ENCODE measurements around the gene TCOF1.

The TCOF1 gene

GRCh38 chr5:150357326-150358260 is at the start of gene TCOF1:
Gene TCOF1, plus strand, starts transcription at chr5:150357697. Its CDS starts 50 bp downstream, at chr5:150357747.
- peak; percentile 86 for DNase-seq

GRCh38 chr5:150309101-150309885 is 48.2 kb upstream of the TCOF1 start:
- DNase-seq: no peak

GRCh38 chr5:150309886-150310239 is 47.6 kb upstream of the TCOF1 start:
- DNase-seq: no peak

GRCh38 chr5:150310246-150310645 is 47.3 kb upstream of the TCOF1 start:
- DNase-seq: no peak

GRCh38 chr5:150311015-150311692 is 46.3 kb upstream of the TCOF1 start:
- no peak for DNase-seq

GRCh38 chr5:150312518-150312917 is 45.0 kb upstream of the TCOF1 start:
- DNase-seq: no peak

GRCh38 chr5:150313501-150313900 is 44.0 kb upstream of the TCOF1 start:
- no peak for DNase-seq

GRCh38 chr5:150313921-150314716 is 43.4 kb upstream of the TCOF1 start:
- no peak for DNase-seq

- DNase-seq: no peak
These were observed 42.3 kb upstream of the TCOF1 start for GRCh38 chr5:150315245-150315644.

- DNase-seq: no peak
These were observed 41.2 kb upstream of the TCOF1 start for GRCh38 chr5:150316320-150316719.

GRCh38 chr5:150317048-150318003 is 40.2 kb upstream of the TCOF1 start:
- no peak for DNase-seq

GRCh38 chr5:150318613-150319483 is 38.6 kb upstream of the TCOF1 start:
- DNase-seq: no peak

- DNase-seq: no peak
These were observed 38.1 kb upstream of the TCOF1 start for GRCh38 chr5:150319484-150319790.

- no peak for DNase-seq
These were observed 37.4 kb upstream of the TCOF1 start for GRCh38 chr5:150320044-150320613.

GRCh38 chr5:150321211-150321610 is 36.3 kb upstream of the TCOF1 start:
- DNase-seq: no peak

GRCh38 chr5:150321784-150322183 is 35.7 kb upstream of the TCOF1 start:
- no peak for DNase-seq

GRCh38 chr5:150322202-150322601 is 35.3 kb upstream of the TCOF1 start:
- DNase-seq: no peak

GRCh38 chr5:150323092-150323491 is 34.4 kb upstream of the TCOF1 start:
- DNase-seq: no peak

- no peak for DNase-seq
These were observed 33.7 kb upstream of the TCOF1 start for GRCh38 chr5:150323819-150324218.

GRCh38 chr5:150325426-150325825 is 32.1 kb upstream of the TCOF1 start:
- DNase-seq: no peak

All from NCI-H1092 treated with DMSO at 0.1 percent for 48 hours (cell line).